K562 (cell line): ENCODE measurements around the gene BRPF1.

Source experiments
- CTCF ChIP-seq, 3 experiments: IDR thresholded peaks in 2 of 3; conservative IDR thresholded peaks in 1 of 3; 2 replicates each; pipeline ENCODE4 v1.5.1; 2011 to 2012; ENCODE audit warnings: low read length in 3 of 3, mild to moderate bottlenecking in 3 of 3, control low read depth in 2 of 3, improper control_type of control experiment in 1 of 3, inconsistent platforms in 1 of 3, low read depth in 1 of 3, mixed read lengths in 1 of 3, moderate library complexity in 1 of 3; ENCODE audit not compliant: insufficient read depth in 2 of 3
- HNRNPUL1 ChIP-seq: fragments of 200-400 bp; formaldehyde crosslinking; IDR thresholded peaks from 2 replicates; pipeline ENCODE4 v1.6.1; 2017; ENCODE audit warnings: low read length
- KLF10 ChIP-seq: fragments of 250-450 bp; sonication (Bioruptor Pico); IDR thresholded peaks from 2 replicates; pipeline ENCODE4 v1.6.1; 2021; ENCODE audit warnings: matching md5 sums

- TF ChIP-seq HNRNPUL1, result no peak
- no peak for TF ChIP-seq KLF10 (CRISPR knock-in tag)
- TF ChIP-seq CTCF (IDR thresholded peaks at IDR 0.05 in 2 of 3, conservative IDR thresholded peaks at IDR 0.05 in 1 of 3; ENCODE audit: insufficient read depth in 2 of 3, low read depth in 1 of 3, low read length in 3 of 3), result no peak
These were observed 52.4 kb downstream of the BRPF1 start for GRCh38 chr3:9783954-9784353.
